Progenitor cell of endocrine pancreas (in vitro differentiated cells): ENCODE data around the gene CRMP1. TPM values are rescaled to one million over a fixed set of nuclear protein-coding genes. Genes with fewer than 3 reads are reported as not detected.

Experiments
- DNase-seq: peaks from one replicate; pipeline ENCODE4 v3.0.0; 2021; ENCODE audit warnings: low spot score; ENCODE audit not compliant: unreplicated experiment
- H3K27ac Mint-ChIP-seq: 2 replicates; pipeline ENCODE4 v1.8.0; 2021; ENCODE audit warnings: mild to moderate bottlenecking, moderate library complexity, mixed read lengths
- H3K27me3 Mint-ChIP-seq: 2 replicates; pipeline ENCODE4 v1.8.0; 2021; ENCODE audit warnings: mixed read lengths
- H3K36me3 Mint-ChIP-seq: 2 replicates; pipeline ENCODE4 v1.8.0; 2022; ENCODE audit warnings: mixed read lengths; ENCODE audit not compliant: insufficient read depth
- H3K4me1 Mint-ChIP-seq: 2 replicates; pipeline ENCODE4 v1.8.0; 2021; ENCODE audit warnings: low read depth, mixed read lengths
- H3K4me3 Mint-ChIP-seq: 2 replicates; pipeline ENCODE4 v1.8.0; 2021; ENCODE audit warnings: low read depth, mild to moderate bottlenecking, moderate library complexity, mixed read lengths
- H3K9me3 Mint-ChIP-seq: 2 replicates; pipeline ENCODE4 v1.8.0; 2021; ENCODE audit warnings: low read depth, mixed read lengths
- CTCF ChIP-seq: fragments of 200-600 bp; sonication (generic); IDR thresholded peaks from one replicate; pipeline ENCODE4 v1.5.0; 2021; ENCODE audit warnings: antibody characterized with exemption, mild to moderate bottlenecking; ENCODE audit not compliant: unreplicated experiment
- total RNA-seq: library from RNA; stranded (reverse); gene quantifications from 2 replicates; pipeline ENCODE4 v1.2.1, GENCODE V29; 2021

Gene CRMP1
- total RNA-seq, 1 donor from 2014 or later = 17.6 TPM

GRCh38 chr4:5924461-5925125, 31.7 kb upstream of the CRMP1 start:
- no peak for DNase-seq
- TF ChIP-seq CTCF = no peak
- no peak overlapping the region for H3K27ac Mint-ChIP-seq
- H3K36me3 Mint-ChIP-seq = no peaks in the 10 kb centered on the region
- H3K9me3 Mint-ChIP-seq = no peaks in the 10 kb centered on the region
- H3K27me3 Mint-ChIP-seq = peaks cover 59% of the 10 kb centered on the region
- no peak overlapping the region for H3K4me3 Mint-ChIP-seq
- H3K4me1 Mint-ChIP-seq = no peaks in the 10 kb centered on the region

GRCh38 chr4:5923376-5923775, 30.5 kb upstream of the CRMP1 start:
- H3K27me3 Mint-ChIP-seq = peaks cover 47% of the 10 kb centered on the region
- H3K4me1 Mint-ChIP-seq = no peaks in the 10 kb centered on the region
- H3K9me3 Mint-ChIP-seq = no peaks in the 10 kb centered on the region
- no peak for TF ChIP-seq CTCF
- H3K4me3 Mint-ChIP-seq = no peak overlapping the region
- DNase-seq = no peak
- H3K36me3 Mint-ChIP-seq = no peaks in the 10 kb centered on the region
- H3K27ac Mint-ChIP-seq = no peak overlapping the region

DNA sequence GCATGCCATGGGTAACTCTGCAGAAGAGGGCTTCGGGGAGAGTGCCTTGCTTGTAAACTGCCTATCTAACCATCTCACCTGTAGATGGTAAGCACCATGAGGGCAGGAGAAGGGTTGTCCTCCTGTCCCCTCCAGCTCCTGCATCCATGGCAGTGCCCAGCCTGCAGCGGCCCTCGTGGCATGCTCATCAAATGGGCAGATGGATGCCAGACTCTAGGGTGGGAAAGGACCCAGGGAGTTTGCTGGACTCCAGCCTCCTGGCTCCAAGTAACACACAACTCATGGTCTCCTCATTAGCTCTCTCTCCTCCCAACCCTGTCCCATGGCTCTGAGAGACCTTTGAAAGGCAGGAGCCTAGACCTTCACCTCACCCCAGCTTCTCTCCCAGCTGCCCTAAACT, 29.7 kb upstream of the CRMP1 start:
- Mint-ChIP-seq H3K27ac (no peak overlapping the region), H3K4me1 (no peaks in the 10 kb centered on the region), H3K27me3 (peaks cover 41% of the 10 kb centered on the region), H3K36me3 (no peaks in the 10 kb centered on the region), H3K9me3 (no peaks in the 10 kb centered on the region), H3K4me3 (no peak overlapping the region)
- TF ChIP-seq CTCF = no peak
- no peak for DNase-seq

GRCh38 chr4:5921981-5922380, 29.1 kb upstream of the CRMP1 start:
- Mint-ChIP-seq H3K27me3 (peaks cover 37% of the 10 kb centered on the region), H3K4me1 (no peaks in the 10 kb centered on the region), H3K27ac (no peak overlapping the region), H3K4me3 (no peak overlapping the region), H3K36me3 (no peaks in the 10 kb centered on the region), H3K9me3 (no peaks in the 10 kb centered on the region)
- no peak for DNase-seq
- TF ChIP-seq CTCF = no peak

- Mint-ChIP-seq H3K4me1 (no peaks in the 10 kb centered on the region), H3K27ac (no peak overlapping the region), H3K4me3 (no peak overlapping the region), H3K36me3 (no peaks in the 10 kb centered on the region), H3K9me3 (no peaks in the 10 kb centered on the region), H3K27me3 (peaks cover 34% of the 10 kb centered on the region)
- TF ChIP-seq CTCF = no peak
- no peak for DNase-seq
These were observed 28.5 kb upstream of the CRMP1 start for GRCh38 chr4:5921101-5921980.
